Chondrocyte (in vitro differentiated cells): ENCODE data around the gene TRPV2. TPM values are rescaled to one million over a fixed set of nuclear protein-coding genes. Genes with fewer than 3 reads are reported as not detected.
"Not testable (repeated sequence)": the region's sequence is repeated elsewhere in the genome, so short reads cannot be mapped to it uniquely, and the experiment has no call there.

Experiments
- DNase-seq: peaks from one replicate; pipeline ENCODE4 v3.0.0; 2021; ENCODE audit warnings: mixed read lengths, low spot score
- H3K27ac Mint-ChIP-seq: one replicate; pipeline ENCODE4 v1.8.0; 2021; ENCODE audit warnings: mild to moderate bottlenecking, moderate library complexity, mixed read lengths; ENCODE audit not compliant: unreplicated experiment
- H3K27me3 Mint-ChIP-seq: 2 replicates; pipeline ENCODE4 v1.8.0; 2021; ENCODE audit warnings: low read depth, mixed read lengths
- H3K36me3 Mint-ChIP-seq: 2 replicates; pipeline ENCODE4 v1.8.0; 2021; ENCODE audit warnings: low read depth, mixed read lengths
- H3K4me1 Mint-ChIP-seq: 2 replicates; pipeline ENCODE4 v1.8.0; 2021; ENCODE audit warnings: low read depth, mild to moderate bottlenecking, mixed read lengths
- H3K4me3 Mint-ChIP-seq: one replicate; pipeline ENCODE4 v1.8.0; 2021; ENCODE audit warnings: mild to moderate bottlenecking, moderate library complexity, mixed read lengths; ENCODE audit not compliant: unreplicated experiment
- H3K9me3 Mint-ChIP-seq: 2 replicates; pipeline ENCODE4 v1.8.0; 2021; ENCODE audit warnings: low read depth, mixed read lengths
- total RNA-seq: library from RNA; stranded (reverse); gene quantifications from 3 replicates; pipeline ENCODE4 v1.2.1, GENCODE V29; 2021
- TF ChIP-seq, protein P1 (sequence below): fragments of 200-600 bp; sonication (generic); IDR thresholded peaks from 2 replicates; pipeline ENCODE4 v1.5.0; 2021; ENCODE audit warnings: antibody characterized with exemption, mild to moderate bottlenecking, moderate library complexity

The TRPV2 gene
- total RNA-seq, 1 donor from 2014 or later = 43.5 TPM

DNA sequence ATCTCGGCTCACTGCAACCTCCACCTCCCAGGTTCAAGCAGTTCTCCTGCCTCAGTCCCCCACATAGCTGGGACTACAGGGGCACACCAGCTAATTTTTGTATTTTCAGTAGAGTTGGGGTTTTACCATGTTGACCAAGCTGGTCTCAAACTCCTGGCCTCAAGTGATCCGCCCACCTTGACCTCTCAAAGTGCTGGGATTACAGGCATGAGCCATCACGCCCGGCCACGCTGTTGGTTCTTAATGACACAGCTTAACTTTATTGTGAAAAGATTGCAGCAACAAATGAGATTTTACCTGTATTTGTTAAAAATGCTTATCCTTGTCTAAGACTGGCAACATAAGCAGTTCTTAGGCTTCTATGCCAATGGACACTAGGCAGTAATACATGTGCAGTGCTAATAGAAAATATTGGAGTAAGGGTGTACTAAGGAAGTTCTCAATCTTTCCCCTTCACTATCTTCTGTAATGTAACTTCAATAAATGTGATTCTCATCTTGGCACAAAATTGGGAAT is 31.5 kb upstream of the TRPV2 start:
- Mint-ChIP-seq H3K9me3 (no peaks in the 10 kb centered on the region), H3K4me1 (peaks cover 44% of the 10 kb centered on the region), H3K27ac (no peak overlapping the region), H3K36me3 (peaks cover 20% of the 10 kb centered on the region), H3K4me3 (no peak overlapping the region), H3K27me3 (no peaks in the 10 kb centered on the region)
- TF ChIP-seq, protein P1, sequence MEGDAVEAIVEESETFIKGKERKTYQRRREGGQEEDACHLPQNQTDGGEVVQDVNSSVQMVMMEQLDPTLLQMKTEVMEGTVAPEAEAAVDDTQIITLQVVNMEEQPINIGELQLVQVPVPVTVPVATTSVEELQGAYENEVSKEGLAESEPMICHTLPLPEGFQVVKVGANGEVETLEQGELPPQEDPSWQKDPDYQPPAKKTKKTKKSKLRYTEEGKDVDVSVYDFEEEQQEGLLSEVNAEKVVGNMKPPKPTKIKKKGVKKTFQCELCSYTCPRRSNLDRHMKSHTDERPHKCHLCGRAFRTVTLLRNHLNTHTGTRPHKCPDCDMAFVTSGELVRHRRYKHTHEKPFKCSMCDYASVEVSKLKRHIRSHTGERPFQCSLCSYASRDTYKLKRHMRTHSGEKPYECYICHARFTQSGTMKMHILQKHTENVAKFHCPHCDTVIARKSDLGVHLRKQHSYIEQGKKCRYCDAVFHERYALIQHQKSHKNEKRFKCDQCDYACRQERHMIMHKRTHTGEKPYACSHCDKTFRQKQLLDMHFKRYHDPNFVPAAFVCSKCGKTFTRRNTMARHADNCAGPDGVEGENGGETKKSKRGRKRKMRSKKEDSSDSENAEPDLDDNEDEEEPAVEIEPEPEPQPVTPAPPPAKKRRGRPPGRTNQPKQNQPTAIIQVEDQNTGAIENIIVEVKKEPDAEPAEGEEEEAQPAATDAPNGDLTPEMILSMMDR = no peak
- no peak for DNase-seq

GRCh38 chr17:16384557-16384956 is 30.8 kb upstream of the TRPV2 start:
- Mint-ChIP-seq H3K36me3 (peaks cover 20% of the 10 kb centered on the region), H3K9me3 (no peaks in the 10 kb centered on the region), H3K4me3 (no peak overlapping the region), H3K27ac (no peak overlapping the region), H3K27me3 (no peaks in the 10 kb centered on the region), H3K4me1 (peaks cover 44% of the 10 kb centered on the region)
- TF ChIP-seq, protein P1 = no peak
- DNase-seq = no peak

DNA sequence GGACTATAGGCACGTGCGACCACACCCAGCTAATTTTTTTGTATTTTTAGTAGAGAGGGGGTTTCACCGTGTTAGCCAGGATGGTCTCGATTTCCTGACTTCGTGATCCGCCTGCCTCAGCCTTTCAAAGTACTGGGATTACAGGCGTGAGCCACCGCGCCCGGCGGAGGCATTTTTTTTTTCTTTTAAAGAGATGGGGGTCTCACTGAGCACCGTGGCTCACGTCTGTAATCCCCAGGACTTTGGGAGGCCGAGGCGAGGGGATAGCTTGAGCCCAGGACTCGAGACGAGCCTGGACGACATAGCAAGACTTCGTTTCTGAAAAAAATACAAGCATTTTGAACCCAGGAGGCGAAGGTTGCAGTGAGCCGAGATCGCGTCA is 29.3 kb upstream of the TRPV2 start:
- Mint-ChIP-seq H3K4me3 (peak overlapping the region; percentile 80), H3K36me3 (peaks cover 20% of the 10 kb centered on the region), H3K4me1 (peaks cover 41% of the 10 kb centered on the region)
- not testable (repeated sequence) for DNase-seq, H3K27ac Mint-ChIP-seq, H3K27me3 Mint-ChIP-seq, H3K9me3 Mint-ChIP-seq

GRCh38 chr17:16391451-16391850 is 23.9 kb upstream of the TRPV2 start:
- Mint-ChIP-seq H3K36me3 (no peaks in the 10 kb centered on the region), H3K27me3 (no peaks in the 10 kb centered on the region), H3K9me3 (no peaks in the 10 kb centered on the region), H3K4me1 (peaks cover 10% of the 10 kb centered on the region), H3K4me3 (no peak overlapping the region), H3K27ac (no peak overlapping the region)
- peak; percentile 68 for DNase-seq
- TF ChIP-seq, protein P1 = no peak

DNA sequence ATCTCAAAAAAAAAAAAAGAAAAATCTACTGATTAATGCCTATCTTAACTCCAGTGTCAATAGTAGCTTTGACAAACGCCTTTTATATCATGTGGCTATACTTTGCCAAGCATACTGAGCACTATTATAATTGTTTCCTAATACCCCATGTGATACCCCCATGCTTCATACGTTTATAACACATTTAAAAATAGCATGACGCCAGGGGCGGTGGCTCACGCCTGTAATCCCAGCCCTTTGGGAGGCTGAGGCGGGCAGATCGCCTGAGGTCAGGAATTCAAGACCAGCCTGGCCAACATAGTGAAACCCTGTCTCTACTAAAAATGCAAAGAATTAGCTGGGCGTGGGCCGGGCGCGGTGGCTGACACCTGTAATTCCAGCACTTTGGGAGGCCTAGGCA is 22.9 kb upstream of the TRPV2 start:
- H3K36me3 Mint-ChIP-seq, H3K4me1 Mint-ChIP-seq, H3K27ac Mint-ChIP-seq, H3K4me3 Mint-ChIP-seq, H3K9me3 Mint-ChIP-seq, H3K27me3 Mint-ChIP-seq: not testable (repeated sequence)
- peak; percentile 21 for DNase-seq

GRCh38 chr17:16395887-16396286 is 19.5 kb upstream of the TRPV2 start:
- H3K9me3 Mint-ChIP-seq, H3K4me1 Mint-ChIP-seq, H3K27me3 Mint-ChIP-seq, H3K4me3 Mint-ChIP-seq, H3K27ac Mint-ChIP-seq, H3K36me3 Mint-ChIP-seq: not testable (repeated sequence)
- peak; percentile 5 for DNase-seq

GRCh38 chr17:16396693-16397092 is 18.7 kb upstream of the TRPV2 start:
- not testable (repeated sequence) for H3K36me3 Mint-ChIP-seq, H3K4me3 Mint-ChIP-seq, H3K27ac Mint-ChIP-seq, H3K4me1 Mint-ChIP-seq, H3K9me3 Mint-ChIP-seq, H3K27me3 Mint-ChIP-seq
- DNase-seq = peak; percentile 4
